GM04503 (cell line): ENCODE measurements around the gene SPANXA1.
"Not testable (repeated sequence)": the region's sequence is repeated elsewhere in the genome, so short reads cannot be mapped to it uniquely, and the experiment has no call there.

ENCODE experiments used
- DNase-seq: peaks from one replicate; pipeline ENCODE4 v3.0.0-alpha.2; 2012; ENCODE audit warnings: low read depth

The SPANXA1 gene

GRCh38 chrX:141584638-141585037, at the start of gene SPANXA1:
SPANXA1 (minus strand) TSS chrX:141584738; CDS start chrX:141584678, 60 bp downstream.
- not testable (repeated sequence) for DNase-seq

GRCh38 chrX:141632124-141632523, 47.6 kb upstream of the SPANXA1 start:
- DNase-seq = peak; percentile 43

- DNase-seq = no peak
These were observed 34.8 kb upstream of the SPANXA1 start for GRCh38 chrX:141619336-141619735.

- DNase-seq = no peak
These were observed 24.6 kb upstream of the SPANXA1 start for GRCh38 chrX:141609111-141609510.

- not testable (repeated sequence) for DNase-seq
These were observed 4.9 kb upstream of the SPANXA1 start, which contains the start of gene SPANXA2 for GRCh38 chrX:141589408-141589807. SPANXA2 (plus strand) TSS chrX:141589708; CDS start chrX:141589768, 60 bp downstream.

GRCh38 chrX:141542551-141542950, 42.0 kb downstream of the SPANXA1 start:
- not testable (repeated sequence) for DNase-seq
